GM19099 (cell line): ENCODE results near the gene SLC35E4.

Experiments used
- POLR2A ChIP-seq: IDR thresholded peaks from 3 replicates; pipeline ENCODE4 v1.6.1; 2011; ENCODE audit warnings: low read depth; ENCODE audit not compliant: insufficient read length; ENCODE audit errors: extremely low read depth

Gene SLC35E4

GRCh38 chr22:30640361-30640760 is 4.8 kb downstream of the SLC35E4 start:
- no peak for TF ChIP-seq POLR2A

- TF ChIP-seq POLR2A = no peak
Measured at GRCh38 chr22:30640839-30641430, 5.4 kb downstream of the SLC35E4 start.

GRCh38 chr22:30643055-30643875 is 7.7 kb downstream of the SLC35E4 start:
- TF ChIP-seq POLR2A = no peak

DNA sequence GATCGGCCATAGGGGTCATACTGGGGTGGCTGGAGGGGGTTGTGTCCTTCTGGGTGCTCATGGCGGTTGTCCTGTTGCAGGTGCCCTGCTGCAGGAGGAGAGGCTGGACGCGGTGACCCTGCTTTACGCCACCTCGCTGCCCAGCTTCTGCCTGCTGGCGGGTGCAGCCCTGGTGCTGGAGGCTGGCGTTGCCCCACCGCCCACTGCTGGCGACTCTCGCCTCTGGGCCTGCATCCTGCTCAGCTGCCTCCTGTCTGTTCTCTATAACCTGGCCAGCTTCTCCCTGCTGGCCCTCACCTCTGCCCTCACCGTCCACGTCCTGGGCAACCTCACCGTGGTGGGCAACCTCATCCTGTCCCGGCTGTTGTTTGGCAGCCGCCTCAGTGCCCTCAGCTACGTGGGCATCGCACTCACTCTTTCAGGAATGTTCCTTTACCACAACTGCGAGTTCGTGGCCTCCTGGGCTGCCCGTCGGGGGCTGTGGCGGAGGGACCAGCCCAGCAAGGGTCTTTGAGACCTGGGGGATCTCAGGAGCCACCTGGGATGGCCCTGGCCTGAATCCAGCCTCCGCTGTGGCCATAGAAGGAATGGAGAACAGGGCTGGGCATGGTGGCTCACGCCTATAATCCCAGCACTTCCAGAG is 11.1 kb downstream of the SLC35E4 start:
- TF ChIP-seq POLR2A = no peak

GRCh38 chr22:30647536-30647935 is 12.0 kb downstream of the SLC35E4 start:
- TF ChIP-seq POLR2A = no peak

GRCh38 chr22:30648825-30649224 is 13.2 kb downstream of the SLC35E4 start:
- no peak for TF ChIP-seq POLR2A

- TF ChIP-seq POLR2A = peak; percentile 22
Measured at GRCh38 chr22:30649430-30650007, 13.9 kb downstream of the SLC35E4 start.

GRCh38 chr22:30650508-30651116 is 15.0 kb downstream of the SLC35E4 start:
- TF ChIP-seq POLR2A = no peak

DNA sequence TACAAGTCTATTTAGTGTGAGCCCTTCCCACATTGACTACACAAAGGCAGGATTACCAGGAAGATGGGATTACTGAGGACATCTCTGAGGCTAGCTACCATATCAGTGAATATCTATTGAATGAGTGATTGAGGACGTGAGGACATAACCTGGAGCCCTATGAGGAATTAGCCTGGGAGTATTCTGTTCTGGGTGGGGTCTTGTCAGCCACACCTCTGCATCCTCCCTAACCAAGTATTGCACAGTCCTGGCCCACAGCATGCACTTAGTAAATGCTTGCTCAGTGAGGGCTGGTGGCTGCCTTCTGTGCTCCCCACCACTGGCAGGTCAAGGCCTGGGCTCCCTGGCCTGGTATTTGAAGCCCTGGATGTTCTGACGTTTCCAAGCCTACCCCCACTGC is 17.3 kb downstream of the SLC35E4 start:
- TF ChIP-seq POLR2A = no peak

GRCh38 chr22:30654361-30654760 is 18.8 kb downstream of the SLC35E4 start:
- TF ChIP-seq POLR2A = no peak

DNA sequence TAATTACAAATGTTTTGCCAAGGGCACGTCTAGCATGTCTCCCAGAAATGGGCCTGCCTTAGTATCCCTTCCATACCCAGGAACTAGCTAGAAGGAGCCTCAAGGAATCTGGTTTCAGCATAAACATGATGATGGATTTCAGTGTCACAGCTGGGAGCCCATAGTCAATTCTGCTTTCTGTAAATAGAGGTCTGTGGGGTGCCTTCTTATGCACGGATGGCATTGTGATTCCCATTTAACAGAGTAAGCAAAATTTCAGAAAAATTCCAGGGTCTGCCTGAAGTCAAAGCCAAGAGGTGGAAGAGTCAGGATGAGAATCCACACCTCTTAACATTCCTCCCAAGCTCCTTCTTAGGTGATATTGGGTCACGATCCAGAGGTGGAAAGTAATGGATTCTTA is 20.0 kb downstream of the SLC35E4 start:
- TF ChIP-seq POLR2A = no peak

DNA sequence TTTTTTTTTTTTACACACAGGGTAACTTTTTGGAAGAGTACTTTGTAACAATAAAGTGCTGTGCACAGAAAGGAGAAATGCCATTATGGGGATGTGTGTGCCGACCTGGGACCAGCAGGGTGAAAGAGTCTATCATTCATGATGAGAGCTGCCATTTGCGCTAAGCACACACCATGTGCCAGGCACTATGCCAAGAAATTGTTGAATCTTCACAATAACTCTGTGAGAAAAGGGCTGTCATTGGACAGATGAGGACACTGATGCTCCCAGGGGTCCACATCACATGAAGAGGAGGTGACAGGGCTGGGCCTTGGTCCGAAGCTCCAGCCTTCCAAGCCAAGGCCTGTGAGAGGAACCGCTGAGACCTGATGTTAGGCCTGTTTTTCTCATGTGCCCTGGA is 26.5 kb downstream of the SLC35E4 start:
- TF ChIP-seq POLR2A = no peak

DNA sequence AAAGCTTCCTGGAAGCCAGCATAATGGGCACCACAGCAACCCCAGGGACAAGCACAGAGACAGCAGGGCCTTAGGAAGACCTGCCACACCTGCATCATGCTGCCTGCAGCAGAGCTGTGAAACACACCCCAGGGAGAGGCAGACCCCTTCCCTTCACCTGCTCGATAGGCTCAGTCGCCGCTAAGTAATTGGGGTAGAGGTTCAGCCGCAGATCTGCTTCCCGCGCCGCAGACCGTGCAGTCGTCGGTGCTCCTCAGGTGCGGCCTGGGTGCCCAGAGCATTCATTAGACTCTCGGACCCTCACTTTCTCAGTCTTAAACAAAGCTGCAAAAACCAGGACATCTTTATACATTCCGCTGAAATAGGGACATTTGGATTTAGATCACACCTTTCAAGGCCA is 29.2 kb downstream of the SLC35E4 start:
- no peak for TF ChIP-seq POLR2A

- no peak for TF ChIP-seq POLR2A
Measured at GRCh38 chr22:30665266-30665665, 29.7 kb downstream of the SLC35E4 start.

GRCh38 chr22:30665786-30666185 is 30.2 kb downstream of the SLC35E4 start:
- no peak for TF ChIP-seq POLR2A
